H4 (cell line): Measurements from ENCODE around the gene GAS7. TPM values are rescaled to one million over a fixed set of nuclear protein-coding genes. Genes with fewer than 3 reads are reported as not detected.

Source experiments
- DNase-seq: peaks from one replicate; pipeline ENCODE4 v3.0.0-alpha.2; 2015; ENCODE audit warnings: low spot score
- total RNA-seq: library from RNA; depleted of rRNA; stranded (reverse); fragments of >200 nt; shearing (Covaris generic); gene quantifications from 2 replicates; pipeline ENCODE4 v1.2.3, GENCODE V29; 2014

GAS7 gene
- total RNA-seq, 1 experiment from 2014 or later, result 1.1 TPM

DNA sequence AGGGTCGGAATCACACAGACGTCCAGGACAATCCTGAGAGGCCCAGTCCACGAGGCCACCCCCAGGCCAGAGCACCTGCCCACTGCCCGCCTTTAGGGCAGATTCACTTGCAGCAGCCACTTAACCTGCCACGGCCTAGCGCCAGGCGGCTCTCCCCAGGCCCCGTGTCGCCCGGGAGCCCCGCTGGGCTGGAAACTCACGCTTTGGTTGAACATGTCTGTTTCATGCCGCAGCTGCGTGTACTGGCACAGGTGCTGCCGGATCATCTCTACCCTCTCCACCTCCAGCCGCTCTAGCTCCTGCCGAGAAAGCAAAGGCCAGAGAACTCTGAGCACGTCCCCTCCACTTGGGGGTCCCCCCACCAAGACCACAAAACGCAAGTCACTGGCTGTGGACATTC is 280.6 kb downstream of the GAS7 start:
- DNase-seq, result no peak

DNA sequence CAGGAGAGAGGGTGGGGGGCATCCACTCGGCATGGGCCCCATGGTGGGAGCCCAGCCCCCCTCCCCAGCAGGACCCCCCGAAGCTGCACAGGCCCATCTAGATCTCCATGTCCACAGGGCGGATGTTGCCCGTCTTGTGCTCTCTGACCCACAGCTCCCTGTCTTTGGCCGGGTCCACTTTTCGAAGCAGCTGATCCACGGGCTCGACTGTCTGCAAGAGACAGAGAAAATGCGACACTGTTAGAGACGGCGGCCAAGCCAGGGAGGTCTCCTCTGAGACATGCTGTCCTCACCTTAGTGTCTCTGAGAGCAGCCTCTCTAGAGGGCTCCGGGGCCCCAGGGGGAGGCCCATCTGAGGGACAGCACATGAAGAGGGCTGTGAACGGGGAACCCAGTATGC is 281.3 kb downstream of the GAS7 start:
- DNase-seq, result no peak

DNA sequence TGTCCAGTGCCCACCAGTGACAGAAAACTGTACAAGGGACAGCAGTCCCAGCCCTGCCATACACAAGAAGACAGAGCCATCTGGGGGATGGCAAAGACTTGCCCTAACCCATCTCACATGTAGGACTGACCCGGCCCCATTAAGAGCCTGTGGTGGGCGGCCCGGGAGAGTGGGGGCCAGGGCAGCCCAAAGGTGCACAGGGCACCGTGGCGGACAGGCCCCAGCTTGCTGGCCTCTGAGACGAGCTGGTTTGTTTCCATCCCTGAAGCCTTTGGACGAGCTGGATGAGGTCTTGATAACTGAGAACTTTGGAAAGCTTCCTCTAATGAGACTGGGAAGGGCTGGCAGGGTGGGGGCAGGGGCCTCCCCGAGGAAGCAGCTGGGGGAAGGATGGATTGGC is 282.3 kb downstream of the GAS7 start:
- no peak for DNase-seq

DNA sequence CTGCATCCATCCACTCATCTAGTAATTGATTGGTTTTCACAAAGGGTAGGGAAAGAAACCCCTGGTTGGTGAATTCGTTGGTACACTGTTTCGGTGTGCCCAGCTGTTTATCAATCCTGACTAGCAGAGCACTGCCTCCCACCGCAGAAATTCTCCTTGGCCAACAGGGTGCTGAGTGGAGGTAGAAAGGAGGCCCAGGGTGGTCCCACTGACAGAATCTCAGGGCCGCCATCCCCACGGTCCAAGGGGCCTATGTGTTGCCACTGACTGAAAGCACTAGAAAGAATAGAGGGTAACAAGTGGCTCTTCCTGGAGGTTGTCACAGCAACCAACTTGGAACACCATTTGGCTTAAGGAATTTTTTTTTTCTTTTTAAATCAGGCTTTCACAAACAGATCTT is 284.9 kb downstream of the GAS7 start:
- DNase-seq, result no peak

DNA sequence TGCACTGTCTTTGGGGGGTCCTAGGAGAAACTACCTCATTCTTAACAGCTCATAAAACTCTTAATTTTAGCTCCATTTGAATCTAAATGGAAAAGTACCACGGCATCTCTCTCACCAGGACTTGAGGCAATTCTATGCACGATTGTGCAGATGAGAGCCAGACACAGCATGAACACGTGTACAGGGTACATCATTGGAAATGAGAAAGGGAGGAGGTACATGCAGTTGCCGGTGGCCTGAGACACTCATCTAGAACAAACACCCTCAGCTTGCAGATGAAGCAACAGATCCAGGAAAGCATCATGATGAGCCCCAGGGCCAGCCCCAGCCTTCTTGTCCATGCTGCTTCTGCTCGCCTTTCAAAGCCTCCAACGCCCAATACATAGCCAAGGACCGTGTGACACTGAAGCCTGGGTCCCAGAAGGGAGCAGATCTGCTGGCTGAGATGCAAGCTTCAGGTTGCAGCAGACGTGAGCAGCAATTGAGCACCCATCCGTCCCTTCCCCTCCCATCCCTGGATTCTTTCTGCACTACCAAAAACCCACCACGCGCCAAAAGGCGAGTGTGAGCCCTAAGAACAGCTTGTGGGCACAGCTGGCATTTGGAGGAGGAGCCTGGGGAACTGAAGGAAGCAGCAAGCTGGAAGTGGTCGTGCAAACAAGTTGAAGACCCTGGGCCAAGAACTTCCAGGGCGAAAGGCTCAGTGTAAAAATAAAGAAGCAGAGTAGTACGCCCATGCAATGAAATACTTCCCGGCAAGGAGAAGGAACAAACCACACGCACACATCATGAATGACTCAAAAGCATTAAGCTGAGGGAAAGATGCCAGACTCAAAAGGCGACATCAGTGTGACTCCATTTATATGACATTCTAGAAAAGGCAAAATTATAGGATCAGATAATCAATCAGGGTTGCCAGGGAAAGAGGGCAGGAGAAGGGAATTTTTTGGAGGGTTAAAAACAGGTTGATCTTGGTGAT is 286.0 kb downstream of the GAS7 start:
- DNase-seq, result no peak

DNA sequence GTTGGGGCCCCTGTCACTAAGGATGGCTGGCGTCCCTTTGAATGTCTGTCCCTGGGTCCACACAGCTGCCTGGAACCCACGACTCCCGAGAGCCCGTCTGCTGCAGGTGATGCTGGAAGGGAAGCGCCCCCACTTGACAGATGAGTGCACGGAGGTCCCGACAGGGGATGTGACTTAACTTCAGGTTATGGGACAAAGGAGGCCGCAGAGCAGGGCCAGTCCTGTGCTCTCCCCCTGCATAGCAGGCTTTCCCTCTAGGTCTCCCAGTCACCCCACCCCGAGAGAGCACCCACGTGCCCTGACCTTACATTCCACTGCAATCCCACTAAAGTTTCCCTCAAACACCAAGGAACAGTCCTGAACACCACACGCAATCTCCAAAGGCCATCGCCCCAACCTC is 287.3 kb downstream of the GAS7 start:
- no peak for DNase-seq

DNA sequence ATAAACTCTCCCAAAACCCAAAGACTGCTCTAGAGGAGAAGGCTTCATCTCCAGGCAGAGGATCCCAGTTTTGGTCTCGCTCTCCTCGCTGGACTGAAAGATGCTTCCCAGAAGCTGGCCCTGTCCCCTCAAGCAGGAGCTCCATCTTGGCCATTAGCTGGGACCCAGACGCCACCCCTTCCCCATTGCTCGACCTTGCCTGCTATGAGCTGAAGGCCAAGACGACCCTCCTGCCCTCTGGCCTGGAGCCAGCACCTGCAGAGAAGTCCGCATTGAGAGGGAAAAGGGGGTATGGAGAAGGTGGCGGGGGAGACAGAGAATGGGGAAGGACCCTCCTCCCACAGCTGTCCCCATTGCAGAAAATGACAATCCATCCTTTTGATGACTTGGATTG is 289.8 kb downstream of the GAS7 start:
- DNase-seq, result no peak

DNA sequence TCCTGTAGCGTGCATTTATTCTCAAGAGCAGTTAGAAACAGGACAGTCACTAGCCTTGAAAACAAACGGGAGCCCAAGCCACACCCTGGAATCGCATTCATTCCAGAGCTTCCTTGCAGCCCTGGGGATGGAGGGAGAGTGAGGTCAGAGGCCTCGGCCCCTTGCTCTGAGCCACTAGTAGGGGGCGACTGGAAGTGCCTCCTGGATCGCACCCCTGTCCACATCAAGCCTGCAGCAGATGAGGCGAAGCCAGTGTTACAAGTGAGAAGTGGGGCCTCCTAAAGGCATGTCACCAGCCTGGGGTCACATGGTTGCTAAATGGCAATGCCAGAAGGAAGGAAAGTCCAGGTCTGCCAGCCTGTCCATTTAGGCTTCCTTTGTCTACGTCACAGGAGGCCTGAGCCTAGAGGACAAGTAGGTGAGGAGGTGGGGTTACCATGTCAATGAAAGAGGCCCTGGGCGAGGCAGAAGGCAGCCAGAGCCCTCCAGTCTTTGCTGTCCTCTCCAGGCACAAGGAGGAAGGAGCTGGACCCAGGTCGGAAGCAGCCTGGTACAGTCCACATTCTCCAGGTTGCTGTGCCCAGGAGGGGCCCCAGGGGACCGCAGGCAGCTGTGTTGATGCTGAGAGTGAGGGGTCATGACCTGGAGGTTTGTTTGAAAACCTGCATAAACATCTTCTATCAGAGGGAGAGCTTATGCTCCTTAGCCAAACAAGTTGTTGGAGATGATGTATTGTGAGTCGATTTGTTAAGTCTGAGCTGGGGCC is 290.3 kb downstream of the GAS7 start:
- DNase-seq, result peak; percentile 63

DNA sequence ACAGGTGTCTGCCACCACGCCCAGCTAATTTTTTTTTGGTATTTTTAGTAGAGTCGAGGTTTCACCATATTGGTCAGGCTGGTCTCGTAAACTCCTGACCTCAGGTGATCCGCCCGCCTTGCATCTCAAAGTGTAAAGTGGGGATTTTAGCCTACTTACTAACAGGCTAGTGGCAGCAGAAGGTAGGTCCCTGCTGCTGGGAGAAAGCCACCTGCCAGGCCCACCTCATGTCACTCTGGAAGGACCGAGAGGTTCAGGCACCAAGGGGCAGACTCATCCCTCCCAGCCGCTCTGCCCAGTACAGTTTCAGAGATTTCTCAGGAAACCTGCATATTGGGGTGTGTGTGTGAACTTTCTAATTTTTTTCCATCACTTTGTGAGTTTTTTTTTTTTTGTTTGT is 291.3 kb downstream of the GAS7 start:
- DNase-seq, result no peak

DNA sequence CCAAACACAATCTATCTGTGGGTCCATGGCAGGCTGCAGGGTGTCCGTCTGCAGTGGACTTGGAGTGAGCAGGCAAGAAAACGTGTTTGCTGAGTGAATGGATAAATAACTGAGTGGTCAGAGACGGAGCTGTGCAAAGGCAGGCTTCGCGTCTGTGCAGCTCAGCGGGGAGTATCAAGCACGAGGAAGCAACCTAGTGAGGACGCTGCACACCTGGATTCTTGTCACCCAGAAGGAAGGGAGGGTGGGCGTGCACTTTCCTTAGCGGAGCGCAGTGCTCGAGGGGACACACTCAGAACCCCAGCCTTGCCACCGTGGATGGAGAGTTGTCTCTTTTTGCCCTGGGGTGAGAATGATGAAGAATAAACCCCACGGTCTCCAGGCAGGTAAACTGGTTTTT is 291.8 kb downstream of the GAS7 start:
- no peak for DNase-seq

DNA sequence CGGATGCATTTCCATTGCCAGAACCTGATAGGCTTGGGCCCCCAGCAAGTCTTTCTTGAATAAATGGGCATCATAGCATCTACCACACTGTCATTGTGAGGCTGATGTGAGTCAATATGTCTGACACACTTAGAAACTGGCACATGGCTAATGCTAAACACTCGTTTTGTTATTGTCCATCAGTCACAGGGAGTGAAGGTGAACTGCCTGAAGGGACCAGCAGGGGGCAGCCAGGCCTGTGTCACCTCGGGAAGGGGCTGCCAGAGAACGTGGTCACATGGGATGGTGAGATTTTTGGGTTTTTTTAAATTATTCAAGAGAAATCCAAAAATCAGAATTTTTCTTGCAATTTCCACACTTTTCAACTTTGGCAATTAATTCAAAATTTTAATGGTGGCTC is 292.5 kb downstream of the GAS7 start:
- peak; percentile 33 for DNase-seq

DNA sequence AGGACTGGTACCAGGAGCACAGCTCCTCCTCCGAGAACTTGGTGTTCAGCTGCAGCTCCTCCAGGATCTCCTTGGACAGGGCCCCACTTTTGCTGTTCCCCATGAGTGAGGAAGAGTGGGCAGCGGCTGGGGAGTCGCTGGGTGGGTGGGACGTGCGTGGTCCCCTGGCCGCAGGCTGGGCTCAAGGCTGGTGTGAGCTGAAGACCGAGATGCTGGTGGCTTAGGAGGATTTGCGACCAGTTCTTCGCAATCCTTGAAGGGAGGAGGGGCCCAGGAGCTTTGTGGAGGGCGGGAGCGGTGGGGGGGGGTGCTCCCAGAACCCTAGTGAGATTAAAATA is 293.4 kb downstream of the GAS7 start, which contains the start of gene RCVRN:
Gene RCVRN (minus strand): TSS at position 194 of the 338 bp plus-strand sequence. CDS start 91 bp downstream, at position 103.
- no peak for DNase-seq

DNA sequence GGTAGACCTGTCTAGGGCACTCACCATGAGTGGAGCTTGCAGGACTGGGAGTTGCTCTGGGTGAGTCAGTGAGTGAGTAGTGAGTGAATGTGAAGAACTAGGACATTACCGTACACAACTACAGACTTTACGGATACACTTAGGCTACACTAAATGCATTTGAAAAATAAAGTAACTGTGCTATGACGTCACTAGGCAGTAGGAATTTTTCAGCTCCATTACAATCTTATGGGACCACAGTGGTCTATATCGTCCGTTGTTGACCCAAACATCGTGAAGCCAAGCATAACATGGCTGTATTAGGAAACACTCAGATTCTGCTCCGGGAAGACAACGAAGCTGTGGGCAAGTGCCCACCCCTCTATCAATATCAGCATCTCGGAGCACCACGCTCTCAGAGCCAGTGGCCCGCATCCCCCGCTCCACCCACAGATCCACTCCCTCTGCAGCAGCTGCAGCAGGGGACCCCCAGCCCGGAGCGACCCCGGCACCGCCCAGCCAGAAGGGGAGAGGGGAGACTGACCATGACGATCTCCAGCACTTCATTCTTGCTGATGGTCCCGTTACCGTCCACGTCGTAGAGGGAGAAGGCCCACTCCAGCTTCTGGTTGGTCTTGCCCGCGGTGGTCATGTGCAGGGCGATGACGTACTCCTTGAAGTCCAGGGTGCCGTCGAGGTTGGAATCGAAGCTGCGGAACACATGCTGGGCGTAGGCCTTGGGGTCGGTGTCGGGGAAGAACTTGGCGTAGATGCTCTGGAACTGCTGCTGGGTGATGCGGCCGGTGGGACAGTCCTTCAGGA is 293.9 kb downstream of the GAS7 start:
- no peak for DNase-seq

DNA sequence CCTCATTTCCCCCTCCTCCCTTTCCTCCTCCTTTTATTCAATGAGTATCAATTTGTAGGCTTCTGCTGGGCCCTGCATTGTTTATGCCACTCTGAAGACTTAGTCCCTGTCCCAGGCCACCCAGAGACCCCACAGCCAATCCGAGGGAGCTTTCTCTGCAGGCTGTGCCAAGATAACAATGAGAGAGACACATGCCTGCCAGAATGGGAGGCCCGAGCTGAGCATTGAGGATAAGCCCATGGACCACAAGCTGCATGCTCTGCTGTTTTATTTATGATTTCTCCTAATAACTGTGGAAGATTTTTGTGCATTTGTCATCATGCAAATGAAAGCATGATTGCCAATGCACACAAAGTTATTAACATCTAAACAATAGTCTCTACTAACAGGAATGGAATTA is 296.3 kb downstream of the GAS7 start:
- no peak for DNase-seq

DNA sequence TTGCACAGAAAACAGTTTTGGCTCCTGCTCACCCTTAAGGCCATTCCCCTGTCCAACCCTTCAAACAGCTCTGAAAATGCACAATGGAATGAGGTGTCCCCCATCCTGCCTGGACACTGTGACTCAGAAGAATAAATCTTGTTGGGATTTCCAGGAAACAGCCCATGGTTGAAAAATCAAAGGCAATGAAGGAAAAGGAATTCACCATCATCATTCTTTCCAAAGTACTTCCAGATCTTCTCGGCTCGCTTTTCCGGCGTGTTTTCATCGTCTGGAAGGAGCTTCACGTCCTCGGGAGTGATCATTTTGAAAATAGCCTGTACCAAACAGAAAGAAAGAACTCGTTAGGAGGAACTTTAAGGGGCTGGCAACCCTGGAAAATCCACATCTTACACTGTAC is 297.6 kb downstream of the GAS7 start:
- no peak for DNase-seq

DNA sequence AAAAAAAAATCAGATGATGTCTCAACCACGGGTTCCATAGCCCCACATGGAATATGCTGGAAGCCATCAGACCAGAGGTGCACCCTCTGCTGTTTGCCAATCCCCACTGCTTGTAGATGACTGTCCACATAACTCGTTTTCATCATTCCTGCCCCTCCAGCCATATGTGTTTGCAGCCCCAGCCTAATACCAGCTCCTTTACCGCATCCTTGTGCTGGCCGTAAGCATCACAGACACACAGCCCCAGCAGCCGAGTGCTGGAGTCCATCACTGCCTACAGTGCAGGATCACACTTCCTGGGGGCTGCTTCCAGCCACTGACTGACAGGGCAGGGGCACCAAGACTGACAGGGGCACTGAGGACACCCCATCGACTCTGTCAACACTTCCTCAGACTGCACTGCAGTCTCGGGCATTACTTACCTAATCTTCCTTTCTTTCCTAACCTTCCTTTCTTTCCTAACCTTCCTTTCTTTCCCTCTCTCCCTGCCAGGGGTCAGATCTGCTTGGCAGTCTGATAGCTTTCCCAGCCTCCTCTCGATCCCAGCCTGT is 298.3 kb downstream of the GAS7 start:
- DNase-seq, result no peak

DNA sequence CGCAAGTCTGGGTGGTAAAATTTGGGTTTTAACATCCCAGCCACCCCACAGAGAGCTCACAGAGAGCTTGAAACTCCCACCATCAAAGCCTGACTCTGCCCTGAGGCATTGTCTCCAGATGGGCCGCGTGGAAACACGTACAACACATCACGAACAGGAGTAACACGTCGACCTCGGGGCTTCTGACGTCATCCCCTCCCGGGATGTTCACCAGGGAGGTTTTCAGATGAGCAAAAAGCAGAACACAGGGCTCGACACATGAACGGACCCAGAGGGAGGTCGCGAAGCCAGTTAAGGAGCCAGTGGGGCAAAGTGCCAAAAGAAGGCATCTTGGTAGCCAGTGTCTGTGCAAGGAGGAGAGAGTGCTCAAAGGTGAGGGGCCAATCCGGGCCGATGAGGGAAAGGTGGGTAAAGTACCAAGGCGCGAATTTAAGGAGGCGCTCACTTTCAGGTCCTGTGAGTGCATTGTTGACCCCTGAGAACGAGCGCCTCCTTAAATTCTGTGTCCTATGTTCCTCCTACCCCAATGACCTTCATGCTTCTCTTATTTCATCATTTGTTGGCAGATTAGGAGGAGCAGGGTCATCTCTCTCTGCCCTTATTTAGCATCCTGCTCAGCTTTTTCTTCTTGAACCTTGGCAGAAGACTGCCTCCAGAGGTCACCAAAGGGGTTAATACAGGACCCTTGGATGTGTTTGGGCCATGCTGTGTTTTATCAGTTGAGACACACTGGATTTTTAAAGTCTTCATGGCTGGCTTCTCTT is 298.9 kb downstream of the GAS7 start:
- DNase-seq, result no peak

DNA sequence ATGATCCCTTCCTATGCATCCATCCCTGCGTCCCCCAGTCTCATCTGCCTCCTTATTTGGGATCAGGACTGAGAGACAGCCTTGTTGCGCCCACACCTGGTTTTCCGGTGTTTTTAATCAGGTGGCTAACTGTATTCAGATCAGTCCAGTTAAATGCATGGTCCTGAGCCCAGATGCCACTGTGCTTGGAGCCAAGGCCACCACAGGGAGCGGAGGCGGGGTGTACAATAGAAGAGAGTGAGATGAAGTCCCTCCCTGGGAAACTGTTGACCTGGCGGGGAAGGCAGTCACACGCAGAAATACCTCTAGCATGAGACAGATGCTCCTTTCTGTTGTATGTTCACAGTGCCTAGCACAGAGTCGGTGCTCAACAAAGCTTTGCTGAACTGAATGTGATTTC is 299.6 kb downstream of the GAS7 start:
- DNase-seq, result no peak

DNA sequence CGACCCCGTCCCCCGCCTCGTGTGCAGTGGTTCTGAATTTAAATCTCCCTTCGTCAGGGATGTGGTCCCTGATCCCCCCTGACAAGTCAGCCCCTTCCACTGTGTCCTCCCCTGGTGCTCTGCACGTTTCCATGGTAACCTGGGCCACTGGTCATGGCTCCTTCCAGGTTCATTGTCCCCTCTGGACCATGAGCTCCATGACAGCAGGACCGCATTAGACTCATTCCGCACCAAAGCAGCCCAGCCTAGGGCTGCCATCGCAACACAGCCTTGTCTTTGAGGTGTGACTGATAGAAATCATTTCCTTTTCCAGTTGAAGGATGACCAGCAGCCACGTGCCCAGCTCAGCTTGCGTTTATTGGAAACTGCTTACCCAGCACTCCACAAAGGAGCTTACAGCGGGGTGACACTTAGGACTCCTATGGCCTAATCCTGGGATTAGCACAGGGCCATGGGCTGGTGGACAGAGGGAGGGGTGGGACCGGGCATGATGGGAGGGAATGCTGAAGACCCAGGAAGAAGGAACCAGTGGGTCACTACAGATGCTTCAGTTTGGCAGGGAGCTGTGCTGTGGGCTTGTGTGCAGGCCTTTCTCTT is 300.9 kb downstream of the GAS7 start:
- no peak for DNase-seq

DNA sequence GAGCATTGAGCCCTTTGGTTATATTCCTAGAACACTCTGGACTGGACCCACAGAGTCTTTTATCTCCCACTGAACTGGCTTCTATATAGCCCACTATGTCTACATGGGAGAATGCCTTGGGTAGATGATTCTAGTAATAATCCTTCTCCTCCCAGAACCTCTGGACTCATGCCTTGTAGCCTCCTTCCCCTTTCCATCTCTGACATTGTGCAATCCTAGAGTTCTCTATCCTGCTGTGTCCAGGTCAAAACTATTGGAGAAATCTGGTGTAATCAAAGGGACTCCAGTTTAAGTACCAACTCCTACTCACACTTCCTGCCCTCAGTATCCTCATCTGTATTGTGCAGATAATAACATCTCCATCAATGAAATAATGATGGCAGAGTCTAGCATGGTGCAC is 302.5 kb downstream of the GAS7 start:
- no peak for DNase-seq

DNA sequence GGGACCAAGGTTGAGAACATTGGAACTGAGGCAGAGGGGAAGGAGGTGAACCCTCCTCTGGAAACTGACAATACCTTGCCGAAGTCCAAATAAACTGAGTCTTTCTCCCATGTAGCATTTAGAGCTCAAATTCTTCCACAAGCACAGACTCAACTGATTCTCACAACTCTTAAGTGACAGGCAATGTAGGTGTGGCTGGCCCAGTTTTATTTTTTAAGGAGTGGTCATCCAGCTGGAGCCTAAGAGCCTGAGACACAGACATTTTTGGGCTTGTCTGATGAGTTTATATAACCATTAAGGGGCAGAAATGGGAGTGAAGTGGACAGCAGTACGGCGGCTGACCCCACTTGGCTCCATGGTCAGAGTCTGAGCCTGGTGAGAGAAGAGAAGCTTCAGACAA is 304.2 kb downstream of the GAS7 start:
- no peak for DNase-seq
